ENCODE results near the gene KLF13. TPM values are rescaled to one million over a fixed set of nuclear protein-coding genes. Genes with fewer than 3 reads are reported as not detected.

The KLF13 gene
- polyA plus RNA-seq, 2 of the 4 experiments (the other 2 are of a cell fraction) = 53.5 TPM

DNA sequence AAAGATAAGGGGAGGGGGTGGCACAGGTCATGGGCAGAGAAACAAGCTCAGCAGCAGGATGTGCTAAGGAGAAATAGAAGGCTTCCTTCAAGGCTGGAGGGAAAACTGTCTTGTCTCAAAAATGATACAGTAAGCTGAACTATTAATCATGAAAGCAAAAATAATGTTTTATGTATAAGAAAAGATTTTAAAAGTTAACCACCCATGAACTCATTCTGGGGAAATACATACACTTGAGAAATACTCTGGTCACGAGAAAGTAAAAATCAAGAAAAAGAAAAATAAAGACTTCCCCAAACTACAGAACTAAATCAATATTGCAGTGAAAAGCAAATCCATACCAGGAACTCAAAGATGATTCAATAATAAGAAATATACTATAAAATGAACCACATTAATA lies 80.7 kb downstream of the KLF13 start:
- H3K27ac ChIP-seq = no peak overlapping the region
- no peak for TF ChIP-seq ZSCAN20 (CRISPR knock-in tag; IDR thresholded peaks at IDR 0.05)
- TF ChIP-seq, protein P1, sequence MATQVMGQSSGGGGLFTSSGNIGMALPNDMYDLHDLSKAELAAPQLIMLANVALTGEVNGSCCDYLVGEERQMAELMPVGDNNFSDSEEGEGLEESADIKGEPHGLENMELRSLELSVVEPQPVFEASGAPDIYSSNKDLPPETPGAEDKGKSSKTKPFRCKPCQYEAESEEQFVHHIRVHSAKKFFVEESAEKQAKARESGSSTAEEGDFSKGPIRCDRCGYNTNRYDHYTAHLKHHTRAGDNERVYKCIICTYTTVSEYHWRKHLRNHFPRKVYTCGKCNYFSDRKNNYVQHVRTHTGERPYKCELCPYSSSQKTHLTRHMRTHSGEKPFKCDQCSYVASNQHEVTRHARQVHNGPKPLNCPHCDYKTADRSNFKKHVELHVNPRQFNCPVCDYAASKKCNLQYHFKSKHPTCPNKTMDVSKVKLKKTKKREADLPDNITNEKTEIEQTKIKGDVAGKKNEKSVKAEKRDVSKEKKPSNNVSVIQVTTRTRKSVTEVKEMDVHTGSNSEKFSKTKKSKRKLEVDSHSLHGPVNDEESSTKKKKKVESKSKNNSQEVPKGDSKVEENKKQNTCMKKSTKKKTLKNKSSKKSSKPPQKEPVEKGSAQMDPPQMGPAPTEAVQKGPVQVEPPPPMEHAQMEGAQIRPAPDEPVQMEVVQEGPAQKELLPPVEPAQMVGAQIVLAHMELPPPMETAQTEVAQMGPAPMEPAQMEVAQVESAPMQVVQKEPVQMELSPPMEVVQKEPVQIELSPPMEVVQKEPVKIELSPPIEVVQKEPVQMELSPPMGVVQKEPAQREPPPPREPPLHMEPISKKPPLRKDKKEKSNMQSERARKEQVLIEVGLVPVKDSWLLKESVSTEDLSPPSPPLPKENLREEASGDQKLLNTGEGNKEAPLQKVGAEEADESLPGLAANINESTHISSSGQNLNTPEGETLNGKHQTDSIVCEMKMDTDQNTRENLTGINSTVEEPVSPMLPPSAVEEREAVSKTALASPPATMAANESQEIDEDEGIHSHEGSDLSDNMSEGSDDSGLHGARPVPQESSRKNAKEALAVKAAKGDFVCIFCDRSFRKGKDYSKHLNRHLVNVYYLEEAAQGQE (IDR thresholded peaks at IDR 0.05) = no peak
- TF ChIP-seq ZFP36 (IDR thresholded peaks at IDR 0.05; ENCODE audit: borderline replicate concordance, partially characterized antibody) = no peak
- no peak for TF ChIP-seq HDAC2 (IDR thresholded peaks at IDR 0.05)
- TF ChIP-seq KDM5A (IDR thresholded peaks at IDR 0.05) = no peak
- TF ChIP-seq CBX2 (IDR thresholded peaks at IDR 0.05; ENCODE audit: borderline replicate concordance, low read depth) = no peak
- no peak for TF ChIP-seq RCOR1 (IDR thresholded peaks at IDR 0.05; ENCODE audit: low read depth, low read length)
- TF ChIP-seq ZNF302 (CRISPR knock-in tag; IDR thresholded peaks at IDR 0.05) = no peak
- TF ChIP-seq FOSB (CRISPR knock-in tag; IDR thresholded peaks at IDR 0.05) = no peak
- TF ChIP-seq, protein P2, sequence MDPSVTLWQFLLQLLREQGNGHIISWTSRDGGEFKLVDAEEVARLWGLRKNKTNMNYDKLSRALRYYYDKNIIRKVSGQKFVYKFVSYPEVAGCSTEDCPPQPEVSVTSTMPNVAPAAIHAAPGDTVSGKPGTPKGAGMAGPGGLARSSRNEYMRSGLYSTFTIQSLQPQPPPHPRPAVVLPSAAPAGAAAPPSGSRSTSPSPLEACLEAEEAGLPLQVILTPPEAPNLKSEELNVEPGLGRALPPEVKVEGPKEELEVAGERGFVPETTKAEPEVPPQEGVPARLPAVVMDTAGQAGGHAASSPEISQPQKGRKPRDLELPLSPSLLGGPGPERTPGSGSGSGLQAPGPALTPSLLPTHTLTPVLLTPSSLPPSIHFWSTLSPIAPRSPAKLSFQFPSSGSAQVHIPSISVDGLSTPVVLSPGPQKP (IDR thresholded peaks at IDR 0.05; ENCODE audit: low read depth, low read length) = no peak
- TF ChIP-seq NR3C1 (IDR thresholded peaks at IDR 0.05) = no peak
- TF ChIP-seq RNF2 (IDR thresholded peaks at IDR 0.05; ENCODE audit: borderline replicate concordance, low read depth) = no peak
- TF ChIP-seq JUNB (IDR thresholded peaks at IDR 0.05) = no peak
- no peak for TF ChIP-seq NFE2L2 (conservative IDR thresholded peaks at IDR 0.05; ENCODE audit: low read length)
- TF ChIP-seq FOSL2 (IDR thresholded peaks at IDR 0.05) = no peak
- TF ChIP-seq FOSL2 (CRISPR knock-in tag; IDR thresholded peaks at IDR 0.05) = no peak
- TF ChIP-seq, protein P3, sequence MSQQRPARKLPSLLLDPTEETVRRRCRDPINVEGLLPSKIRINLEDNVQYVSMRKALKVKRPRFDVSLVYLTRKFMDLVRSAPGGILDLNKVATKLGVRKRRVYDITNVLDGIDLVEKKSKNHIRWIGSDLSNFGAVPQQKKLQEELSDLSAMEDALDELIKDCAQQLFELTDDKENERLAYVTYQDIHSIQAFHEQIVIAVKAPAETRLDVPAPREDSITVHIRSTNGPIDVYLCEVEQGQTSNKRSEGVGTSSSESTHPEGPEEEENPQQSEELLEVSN (IDR thresholded peaks at IDR 0.05; ENCODE audit: borderline replicate concordance, low read depth) = no peak
- no peak for TF ChIP-seq GATA3 (IDR thresholded peaks at IDR 0.05; ENCODE audit: borderline replicate concordance)
- ATAC-seq (no peak), DNase-seq (ENCODE audit: low read depth in 1 of 2, low spot score in 1 of 2) (no peak), FAIRE-seq (peak; percentile 59)
- H3K4me3 ChIP-seq = no peak overlapping the region
- peaks cover 37% of the 10 kb centered on the region for H3K9me3 ChIP-seq
- peaks cover 6% of the 10 kb centered on the region; the same call in 1 of the 3 replicates for H3K4me1 ChIP-seq
- no peak overlapping the region for H3K4me2 ChIP-seq
- WGBS (ENCODE audit: missing lambda C conversion rate) = 43% methylated on average over 1 of the region's 1 CpG
- CTCF ChIA-PET = interaction anchor here (1.8 kb wide), 1 partner anchor 41 kb away, joined by 4 read pairs; no protein-coding TSS in a partner anchor
- POLR2A ChIA-PET = no interaction called here

DNA sequence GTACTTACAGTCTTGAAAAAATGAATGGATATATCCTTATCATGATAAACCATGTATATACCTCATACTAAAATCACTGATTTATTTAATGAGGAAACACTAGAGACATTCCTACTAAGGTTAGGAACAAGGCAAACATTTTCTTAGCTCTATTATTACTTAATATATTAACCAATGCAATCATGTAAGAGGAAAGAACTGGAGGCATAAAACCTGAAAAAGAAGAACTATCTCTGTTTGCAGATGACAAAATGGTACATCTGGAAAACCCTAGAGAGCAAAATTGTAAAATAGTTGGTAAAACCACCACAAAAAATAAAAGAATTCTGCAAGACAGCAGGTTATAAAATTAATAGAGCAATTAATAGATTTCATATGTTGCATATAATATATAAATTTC lies 81.2 kb downstream of the KLF13 start:
- no peak overlapping the region for H3K27ac ChIP-seq
- ChIA-PET CTCF (no interaction called here), POLR2A (no interaction called here)
- DNase-seq (ENCODE audit: low read depth in 1 of 2, low spot score in 1 of 2) (no peak), FAIRE-seq (peak; percentile 46), ATAC-seq (no peak)
- H3K4me3 ChIP-seq = no peak overlapping the region
- H3K9me3 ChIP-seq = peaks cover 37% of the 10 kb centered on the region
- TF ChIP-seq, protein P4, sequence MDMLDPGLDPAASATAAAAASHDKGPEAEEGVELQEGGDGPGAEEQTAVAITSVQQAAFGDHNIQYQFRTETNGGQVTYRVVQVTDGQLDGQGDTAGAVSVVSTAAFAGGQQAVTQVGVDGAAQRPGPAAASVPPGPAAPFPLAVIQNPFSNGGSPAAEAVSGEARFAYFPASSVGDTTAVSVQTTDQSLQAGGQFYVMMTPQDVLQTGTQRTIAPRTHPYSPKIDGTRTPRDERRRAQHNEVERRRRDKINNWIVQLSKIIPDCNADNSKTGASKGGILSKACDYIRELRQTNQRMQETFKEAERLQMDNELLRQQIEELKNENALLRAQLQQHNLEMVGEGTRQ (IDR thresholded peaks at IDR 0.05) = no peak
- TF ChIP-seq PHF8 (IDR thresholded peaks at IDR 0.05; ENCODE audit: borderline replicate concordance, low read depth) = no peak
- TF ChIP-seq NPAS2 (CRISPR knock-in tag; IDR thresholded peaks at IDR 0.05; ENCODE audit: borderline replicate concordance) = no peak
- TF ChIP-seq, protein P3 (IDR thresholded peaks at IDR 0.05; ENCODE audit: borderline replicate concordance, low read depth) = no peak
- no peak for TF ChIP-seq BHLHE40 (IDR thresholded peaks at IDR 0.05; ENCODE audit: low read depth, low read length)
- no peak for TF ChIP-seq CBX2 (IDR thresholded peaks at IDR 0.05; ENCODE audit: borderline replicate concordance, low read depth)
- TF ChIP-seq FOXS1 (CRISPR knock-in tag; IDR thresholded peaks at IDR 0.05) = no peak
- no peak for TF ChIP-seq CEBPB (IDR thresholded peaks at IDR 0.05)
- TF ChIP-seq NFE2L2 (conservative IDR thresholded peaks at IDR 0.05; ENCODE audit: low read length) = no peak
- no peak for TF ChIP-seq HEYL (CRISPR knock-in tag; IDR thresholded peaks at IDR 0.05)
- TF ChIP-seq POLR2A (IDR thresholded peaks at IDR 0.05; ENCODE audit: low read length) = no peak
- no peak for TF ChIP-seq ZC3H11A (IDR thresholded peaks at IDR 0.05)
- no peak for TF ChIP-seq SREBF2 (IDR thresholded peaks at IDR 0.05)
- TF ChIP-seq EP300 (IDR thresholded peaks at IDR 0.05) = no peak
- TF ChIP-seq, protein P1 (IDR thresholded peaks at IDR 0.05) = no peak
- TF ChIP-seq FOSB (CRISPR knock-in tag; IDR thresholded peaks at IDR 0.05) = no peak
- no peak for TF ChIP-seq RNF2 (IDR thresholded peaks at IDR 0.05; ENCODE audit: borderline replicate concordance, low read depth)
- H3K4me1 ChIP-seq = peaks cover 6% of the 10 kb centered on the region; the same call in 1 of the 3 replicates
- H3K4me2 ChIP-seq = no peak overlapping the region

Measured in A549 (cell line).